NOMO-1 treated with DMSO at 0.1 percent for 48 hours (cell line): ENCODE measurements around the gene SEC23B.

Source experiments
- DNase-seq: peaks from one replicate; lab custom pipeline; 2025; ENCODE audit not compliant: unreplicated experiment; lab: John Stamatoyannopoulos, UW

The SEC23B gene

GRCh38 chr20:18587665-18588573 is 80.2 kb downstream of the SEC23B start, which contains the start of gene DTD1:
TSS of gene DTD1 (plus strand) at chr20:18588054. CDS start at chr20:18588073, 19 bp downstream.
- DNase-seq: peak; percentile 71

GRCh38 chr20:18588574-18588933 is 80.8 kb downstream of the SEC23B start:
- no peak for DNase-seq

GRCh38 chr20:18589941-18590674 is 82.4 kb downstream of the SEC23B start:
- no peak for DNase-seq

- no peak for DNase-seq
These were observed 88.5 kb downstream of the SEC23B start for GRCh38 chr20:18596270-18596669.

- DNase-seq: no peak
These were observed 102.0 kb downstream of the SEC23B start for GRCh38 chr20:18609741-18610140.
